ENCODE data around the gene COL5A1.
A peak's percentile ranks its signal among the peaks of the same experiment; 100 is the strongest.

The COL5A1 gene

DNA sequence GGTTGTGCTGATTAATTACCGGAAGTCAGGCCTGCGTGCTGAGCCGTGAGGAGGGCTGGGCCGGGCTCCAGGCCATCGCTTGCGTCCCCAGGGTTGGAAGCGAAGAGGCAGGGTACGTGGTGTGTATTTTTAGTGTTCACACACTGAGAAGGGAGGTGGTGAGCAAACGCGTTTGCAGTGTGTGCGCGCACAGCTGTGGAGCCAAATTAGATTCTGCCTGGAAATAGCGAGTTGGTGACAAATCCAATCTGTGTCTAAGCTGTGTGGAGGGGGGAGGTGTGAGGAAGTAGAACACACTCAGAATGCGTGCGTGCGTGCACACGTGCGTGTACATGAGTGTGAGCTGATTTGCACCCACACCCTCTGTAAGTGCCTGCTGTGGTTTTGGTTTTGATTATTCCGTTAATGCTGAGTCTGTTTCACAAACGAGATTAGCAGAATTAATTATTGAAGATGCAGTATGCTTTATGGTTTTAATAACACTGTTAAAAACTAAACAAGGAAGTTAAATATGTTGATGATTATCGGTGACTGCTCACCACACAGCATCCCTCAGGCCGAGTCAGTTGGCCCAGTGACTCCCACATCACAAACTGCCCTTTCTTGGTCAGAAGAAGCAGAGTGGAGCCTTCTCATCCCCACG lies 127.2 kb downstream of the COL5A1 start:
- TF ChIP-seq POLR2A (IDR thresholded peaks at IDR 0.05; ENCODE audit: low read depth, low read length) = no peak
- FAIRE-seq = no peak
- DNase-seq (ENCODE audit: insufficient read length, low spot score) = no peak

- no peak for DNase-seq (ENCODE audit: insufficient read length, low spot score)
- TF ChIP-seq POLR2A (IDR thresholded peaks at IDR 0.05; ENCODE audit: low read depth, low read length) = no peak
- no peak for FAIRE-seq
Observed at GRCh38 chr9:134770972-134771971, 129.7 kb downstream of the COL5A1 start.

GRCh38 chr9:134772331-134772730 lies 130.7 kb downstream of the COL5A1 start:
- no peak for FAIRE-seq
- TF ChIP-seq POLR2A (IDR thresholded peaks at IDR 0.05; ENCODE audit: low read depth, low read length) = no peak; the same call in 1 of the 2 replicates

DNA sequence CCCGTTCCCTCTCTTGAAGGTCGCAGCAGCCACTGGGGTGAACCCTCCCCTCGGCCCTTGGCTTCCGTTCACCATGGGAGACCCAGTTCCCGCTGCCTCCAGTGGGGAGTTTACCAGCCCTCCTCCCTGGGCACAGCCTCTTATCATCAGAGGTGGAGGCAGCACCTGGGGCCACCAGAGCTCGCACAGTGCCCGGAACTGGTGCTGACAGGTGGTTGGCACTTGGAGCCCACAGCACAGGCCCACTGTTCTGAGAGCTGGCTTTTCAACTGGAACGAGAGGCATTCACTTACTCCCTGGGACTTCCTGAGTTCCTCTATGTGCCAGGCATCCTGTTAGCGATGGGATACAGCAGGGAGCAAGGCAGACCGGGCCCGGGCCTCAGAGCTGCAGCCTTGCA lies 132.2 kb downstream of the COL5A1 start:
- FAIRE-seq (no peak), DNase-seq (ENCODE audit: insufficient read length, low spot score) (no peak)

More at GRCh38 chr9:134772331-134772730, 130.7 kb downstream of the COL5A1 start:
- no peak for DNase-seq (ENCODE audit: insufficient read length, low spot score)

DNA sequence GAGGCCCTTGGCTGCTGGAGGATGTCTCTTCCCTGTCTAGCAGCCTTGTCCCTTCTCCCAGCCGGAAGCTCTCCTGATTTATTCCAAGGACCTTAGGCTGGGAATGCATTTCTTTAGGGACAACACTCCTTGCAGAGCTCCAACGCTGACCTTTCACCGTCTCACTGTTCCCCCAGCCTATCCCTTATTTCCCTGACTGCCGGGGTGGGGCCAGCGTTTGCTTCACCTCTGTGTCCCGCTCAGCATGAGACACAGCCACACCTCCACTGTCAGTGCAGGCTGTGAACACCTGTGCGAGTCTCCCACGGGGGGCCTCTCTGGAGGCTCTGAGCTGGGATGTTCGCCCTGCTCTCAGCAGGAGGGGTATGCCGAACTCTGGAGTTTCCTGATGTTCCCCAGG lies 132.8 kb downstream of the COL5A1 start:
- no peak for TF ChIP-seq POLR2A (IDR thresholded peaks at IDR 0.05; ENCODE audit: low read depth, low read length)
- no peak for FAIRE-seq
- DNase-seq (ENCODE audit: insufficient read length, low spot score) = no peak

More for the DNA sequence above, 132.2 kb downstream of the COL5A1 start:
- TF ChIP-seq POLR2A (IDR thresholded peaks at IDR 0.05; ENCODE audit: low read depth, low read length) = no peak

DNA sequence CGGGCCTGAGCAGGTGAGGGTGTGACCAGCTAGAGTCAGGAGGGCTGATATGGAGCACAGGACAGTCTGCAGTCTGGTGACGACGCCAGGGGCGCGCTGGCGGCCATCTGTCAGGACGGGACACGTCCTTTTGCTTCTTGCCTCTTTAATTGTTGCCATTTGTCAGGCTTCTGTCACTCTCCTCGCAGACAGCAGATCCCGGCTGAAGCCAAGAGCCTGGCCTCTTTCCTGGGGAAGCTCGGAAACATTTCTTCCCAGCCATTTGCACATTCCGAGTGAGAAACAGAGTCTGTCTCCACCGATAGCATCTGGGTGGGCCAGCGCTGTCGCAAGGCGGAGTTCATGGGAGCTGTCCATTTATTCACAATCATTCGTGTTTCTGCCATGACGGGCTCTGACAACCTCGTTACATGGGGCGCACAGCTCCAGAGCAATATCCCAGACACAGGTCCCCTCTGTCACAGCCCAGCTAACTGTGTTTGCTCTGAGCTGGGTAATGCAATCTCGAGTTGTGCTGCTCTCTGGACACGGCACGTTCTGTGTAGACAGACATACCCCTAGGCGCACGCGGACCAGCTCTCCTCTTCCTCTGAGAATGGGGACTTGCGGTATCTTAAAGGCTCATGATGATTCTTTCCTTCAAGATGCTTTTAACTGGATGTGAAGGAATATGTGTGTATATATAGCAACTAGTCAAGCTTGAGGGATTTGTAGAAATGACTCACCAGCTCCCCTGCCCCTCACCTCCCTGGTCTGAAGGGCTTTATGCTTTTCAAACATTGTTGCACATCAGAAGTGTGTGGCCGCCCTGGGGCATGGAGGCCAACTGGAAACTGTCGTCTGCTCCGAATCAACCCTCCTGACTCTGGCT lies 133.7 kb downstream of the COL5A1 start:
- DNase-seq (ENCODE audit: insufficient read length, low spot score) = no peak
- TF ChIP-seq POLR2A (IDR thresholded peaks at IDR 0.05; ENCODE audit: low read depth, low read length) = no peak
- no peak for FAIRE-seq

DNA sequence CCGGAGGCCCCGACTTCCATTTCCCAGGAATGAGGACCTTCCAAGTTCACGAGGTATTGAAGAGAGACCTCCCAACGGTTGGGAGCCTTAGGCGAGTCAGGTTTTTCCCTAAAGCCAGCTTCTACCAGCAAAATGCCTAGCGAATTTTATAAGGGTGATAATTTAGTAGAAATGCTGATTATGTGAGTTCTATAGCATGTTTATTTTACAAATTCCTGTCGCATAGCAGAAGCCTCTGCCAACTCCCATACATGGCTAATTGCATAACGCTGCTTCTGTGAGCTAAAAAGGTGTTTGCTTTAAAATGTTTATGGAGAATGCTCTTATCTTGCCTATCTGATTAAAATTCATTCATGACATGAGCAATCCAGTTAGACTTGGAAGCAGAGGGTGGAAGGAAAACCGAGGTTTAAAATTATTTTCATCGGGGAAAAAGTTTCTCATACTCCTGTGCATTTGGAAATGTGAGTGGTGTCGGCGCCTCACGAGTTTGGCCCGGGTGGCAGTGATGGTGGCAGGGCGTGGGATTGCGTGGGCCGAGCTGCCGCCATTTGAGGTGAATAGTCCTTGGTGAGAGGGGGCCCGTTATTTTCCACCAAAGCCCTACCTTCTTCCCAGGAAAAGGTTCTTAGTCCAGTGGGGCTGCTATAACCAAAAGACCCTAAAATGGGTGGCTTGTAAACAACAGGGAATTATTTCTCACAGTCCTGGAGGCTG lies 134.6 kb downstream of the COL5A1 start:
- DNase-seq (ENCODE audit: insufficient read length, low spot score) (no peak), FAIRE-seq (no peak)
- TF ChIP-seq POLR2A (IDR thresholded peaks at IDR 0.05; ENCODE audit: low read depth, low read length) = no peak

DNA sequence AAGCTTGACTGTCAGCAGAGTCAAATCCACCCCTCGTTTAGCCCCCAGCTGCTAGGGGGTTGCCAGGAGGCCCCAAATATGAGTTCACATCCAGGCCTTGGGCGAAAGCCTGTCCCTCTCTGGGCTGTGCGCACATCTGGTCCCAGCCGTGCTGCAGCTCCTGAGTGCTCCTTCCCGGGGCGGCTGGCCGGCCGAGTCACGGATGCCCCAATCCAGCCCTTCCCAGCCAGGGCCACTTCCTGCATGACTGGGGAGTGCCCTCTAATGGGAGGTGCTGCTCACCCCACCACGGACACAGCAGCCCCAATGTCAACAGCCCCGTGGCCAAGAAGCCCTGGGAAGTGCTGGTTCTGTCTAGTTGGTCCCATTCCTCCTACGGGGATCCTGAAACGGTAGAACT lies 135.6 kb downstream of the COL5A1 start:
- FAIRE-seq = no peak
- TF ChIP-seq POLR2A (IDR thresholded peaks at IDR 0.05; ENCODE audit: low read depth, low read length) = no peak

DNA sequence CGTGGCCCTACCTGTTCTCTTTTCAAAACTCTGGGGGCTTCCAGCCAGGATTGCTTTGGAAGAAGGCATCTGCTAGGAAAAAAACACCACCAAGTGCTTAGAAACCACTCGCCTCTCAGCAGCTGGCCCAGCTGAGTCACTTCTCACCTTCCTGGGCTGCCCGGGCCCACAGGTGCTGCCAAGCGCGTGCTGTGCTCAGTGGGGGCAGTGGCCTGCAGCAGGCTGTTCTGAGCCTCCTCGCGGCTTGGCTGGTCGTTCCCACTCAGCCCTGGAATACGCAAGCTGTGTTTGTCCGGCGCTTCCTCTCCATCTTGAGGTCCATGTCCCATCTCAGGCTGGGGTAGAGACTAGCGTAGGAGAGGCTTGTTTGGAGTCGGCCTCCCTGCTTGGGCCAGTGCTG lies 136.6 kb downstream of the COL5A1 start:
- no peak for TF ChIP-seq POLR2A (IDR thresholded peaks at IDR 0.05; ENCODE audit: low read depth, low read length)
- DNase-seq (ENCODE audit: insufficient read length, low spot score) (no peak), FAIRE-seq (no peak)

More for the DNA sequence above, 135.6 kb downstream of the COL5A1 start:
- no peak for DNase-seq (ENCODE audit: insufficient read length, low spot score)

DNA sequence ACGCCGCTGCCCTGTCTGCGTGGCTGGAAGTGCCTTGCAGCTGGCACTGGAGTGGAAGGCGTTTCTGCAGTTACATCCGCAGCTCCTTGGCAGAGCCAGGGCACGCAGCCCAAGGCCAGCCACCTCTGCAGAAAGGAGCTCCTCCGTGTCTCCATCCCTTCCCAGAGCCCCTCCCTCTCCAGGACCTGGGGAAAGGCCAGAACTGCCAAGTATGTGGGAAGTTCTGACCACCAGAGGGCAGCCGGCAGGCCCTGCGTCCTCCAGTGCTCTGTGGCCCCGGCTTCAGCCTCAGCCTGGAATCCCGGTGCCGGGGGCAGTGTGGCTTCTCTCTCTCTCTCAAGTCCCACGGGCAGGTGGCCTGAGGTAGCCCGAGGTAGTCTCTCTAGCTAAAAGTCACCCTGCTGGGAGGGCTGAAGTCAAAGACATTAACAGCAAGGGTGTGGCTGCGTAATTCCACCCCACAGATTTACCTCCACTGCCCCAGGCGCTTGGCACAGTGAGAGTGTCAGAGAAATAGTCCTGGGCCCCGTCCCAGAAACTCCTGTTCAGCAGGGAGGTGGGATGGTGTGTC lies 137.3 kb downstream of the COL5A1 start:
- TF ChIP-seq POLR2A (IDR thresholded peaks at IDR 0.05; ENCODE audit: low read depth, low read length) = no peak
- FAIRE-seq (no peak), DNase-seq (ENCODE audit: insufficient read length, low spot score) (peak; percentile 54)

DNA sequence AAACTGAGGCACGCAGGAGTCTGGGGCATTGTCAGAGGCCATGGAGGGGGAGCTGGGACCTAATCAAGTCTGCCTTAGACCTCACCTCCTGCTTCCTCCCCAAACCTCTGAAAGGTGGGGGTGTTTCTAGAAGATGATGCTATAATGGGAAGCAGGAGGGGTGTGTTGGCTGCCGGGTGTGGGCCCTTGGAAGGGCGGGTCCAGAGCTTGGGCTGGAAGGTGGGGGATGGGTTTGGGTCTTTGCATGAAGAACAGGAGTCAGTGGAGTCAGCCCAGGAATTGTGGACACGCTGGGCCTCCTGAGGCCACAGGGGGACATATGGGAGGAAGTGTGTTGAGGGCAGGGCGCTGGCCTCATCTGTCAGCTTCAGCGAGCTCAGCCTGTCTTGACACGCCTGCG lies 138.0 kb downstream of the COL5A1 start:
- DNase-seq (ENCODE audit: insufficient read length, low spot score) = no peak
- TF ChIP-seq POLR2A (IDR thresholded peaks at IDR 0.05; ENCODE audit: low read depth, low read length) = no peak
- no peak for FAIRE-seq

GRCh38 chr9:134781591-134782302 lies 140.1 kb downstream of the COL5A1 start:
- TF ChIP-seq POLR2A (IDR thresholded peaks at IDR 0.05; ENCODE audit: low read depth, low read length) = no peak
- DNase-seq (ENCODE audit: insufficient read length, low spot score) (no peak), FAIRE-seq (no peak)

Data from H54 (cell line).